B cell (primary cell): ENCODE results near the gene SLC17A1.

Experiments used
- EZH2 ChIP-seq: IDR thresholded peaks from 2 replicates; pipeline ENCODE4 v1.6.1; 2012; ENCODE audit warnings: borderline replicate concordance, low read depth, mild to moderate bottlenecking, moderate library complexity, low read length; ENCODE audit not compliant: insufficient read depth, poor library complexity, severe bottlenecking
- TF ChIP-seq, protein P1 (sequence below): fragments of 200-600 bp; IDR thresholded peaks from one replicate; pipeline ENCODE4 v1.8.0; 2022; ENCODE audit warnings: antibody characterized with exemption, mild to moderate bottlenecking

DNA sequence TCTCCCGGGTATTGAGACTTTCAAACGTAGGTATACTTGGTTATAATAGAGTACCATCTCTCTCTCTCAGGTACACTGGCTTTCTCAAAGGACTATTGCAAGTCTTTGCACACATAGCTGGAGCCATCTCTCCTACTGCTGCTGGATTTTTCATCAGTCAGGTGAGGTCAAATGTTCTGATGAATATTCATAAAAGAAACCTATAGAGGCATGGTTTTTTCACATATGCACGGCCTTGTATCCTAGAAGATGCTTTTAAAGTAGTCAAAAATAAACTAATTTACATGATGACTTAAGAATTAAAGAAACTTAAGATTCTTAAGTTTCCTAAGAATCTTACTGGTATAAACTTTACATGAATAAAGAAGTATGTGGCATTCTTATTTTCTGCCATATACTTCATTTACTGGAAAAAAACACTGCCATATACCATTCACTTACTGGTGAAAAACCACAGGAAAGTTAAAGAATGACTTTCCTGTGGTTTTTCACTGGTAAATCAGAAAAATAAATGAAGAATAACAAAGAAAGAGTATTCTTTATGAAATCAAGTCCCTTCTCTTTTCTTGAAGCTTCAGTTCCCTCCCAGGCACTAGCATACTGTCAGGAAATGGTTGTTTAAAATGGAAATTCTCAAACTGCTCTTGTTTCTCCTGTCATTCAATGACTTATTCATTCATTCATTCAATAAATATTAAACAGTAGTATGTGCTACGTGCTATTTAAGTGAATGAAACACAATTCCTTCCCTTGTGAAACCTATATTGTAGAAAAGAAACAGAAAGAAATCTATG lies 53.8 kb downstream of the SLC17A1 start:
- TF ChIP-seq, protein P1, sequence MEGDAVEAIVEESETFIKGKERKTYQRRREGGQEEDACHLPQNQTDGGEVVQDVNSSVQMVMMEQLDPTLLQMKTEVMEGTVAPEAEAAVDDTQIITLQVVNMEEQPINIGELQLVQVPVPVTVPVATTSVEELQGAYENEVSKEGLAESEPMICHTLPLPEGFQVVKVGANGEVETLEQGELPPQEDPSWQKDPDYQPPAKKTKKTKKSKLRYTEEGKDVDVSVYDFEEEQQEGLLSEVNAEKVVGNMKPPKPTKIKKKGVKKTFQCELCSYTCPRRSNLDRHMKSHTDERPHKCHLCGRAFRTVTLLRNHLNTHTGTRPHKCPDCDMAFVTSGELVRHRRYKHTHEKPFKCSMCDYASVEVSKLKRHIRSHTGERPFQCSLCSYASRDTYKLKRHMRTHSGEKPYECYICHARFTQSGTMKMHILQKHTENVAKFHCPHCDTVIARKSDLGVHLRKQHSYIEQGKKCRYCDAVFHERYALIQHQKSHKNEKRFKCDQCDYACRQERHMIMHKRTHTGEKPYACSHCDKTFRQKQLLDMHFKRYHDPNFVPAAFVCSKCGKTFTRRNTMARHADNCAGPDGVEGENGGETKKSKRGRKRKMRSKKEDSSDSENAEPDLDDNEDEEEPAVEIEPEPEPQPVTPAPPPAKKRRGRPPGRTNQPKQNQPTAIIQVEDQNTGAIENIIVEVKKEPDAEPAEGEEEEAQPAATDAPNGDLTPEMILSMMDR: no peak
- no peak for TF ChIP-seq EZH2
